HG03469 (cell line): ENCODE results near the gene SLC30A7.
"Not testable (repeated sequence)": the region's sequence is repeated elsewhere in the genome, so short reads cannot be mapped to it uniquely, and the experiment has no call there.

Experiments
- ATAC-seq: cut with Tn5 transposase; IDR thresholded peaks from one replicate; pipeline ENCODE4 v1.9.1; 2021; ENCODE audit warnings: mild to moderate bottlenecking, moderate library complexity, moderate number of reproducible peaks; ENCODE audit not compliant: unreplicated experiment

The SLC30A7 gene, protein sequence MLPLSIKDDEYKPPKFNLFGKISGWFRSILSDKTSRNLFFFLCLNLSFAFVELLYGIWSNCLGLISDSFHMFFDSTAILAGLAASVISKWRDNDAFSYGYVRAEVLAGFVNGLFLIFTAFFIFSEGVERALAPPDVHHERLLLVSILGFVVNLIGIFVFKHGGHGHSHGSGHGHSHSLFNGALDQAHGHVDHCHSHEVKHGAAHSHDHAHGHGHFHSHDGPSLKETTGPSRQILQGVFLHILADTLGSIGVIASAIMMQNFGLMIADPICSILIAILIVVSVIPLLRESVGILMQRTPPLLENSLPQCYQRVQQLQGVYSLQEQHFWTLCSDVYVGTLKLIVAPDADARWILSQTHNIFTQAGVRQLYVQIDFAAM

DNA sequence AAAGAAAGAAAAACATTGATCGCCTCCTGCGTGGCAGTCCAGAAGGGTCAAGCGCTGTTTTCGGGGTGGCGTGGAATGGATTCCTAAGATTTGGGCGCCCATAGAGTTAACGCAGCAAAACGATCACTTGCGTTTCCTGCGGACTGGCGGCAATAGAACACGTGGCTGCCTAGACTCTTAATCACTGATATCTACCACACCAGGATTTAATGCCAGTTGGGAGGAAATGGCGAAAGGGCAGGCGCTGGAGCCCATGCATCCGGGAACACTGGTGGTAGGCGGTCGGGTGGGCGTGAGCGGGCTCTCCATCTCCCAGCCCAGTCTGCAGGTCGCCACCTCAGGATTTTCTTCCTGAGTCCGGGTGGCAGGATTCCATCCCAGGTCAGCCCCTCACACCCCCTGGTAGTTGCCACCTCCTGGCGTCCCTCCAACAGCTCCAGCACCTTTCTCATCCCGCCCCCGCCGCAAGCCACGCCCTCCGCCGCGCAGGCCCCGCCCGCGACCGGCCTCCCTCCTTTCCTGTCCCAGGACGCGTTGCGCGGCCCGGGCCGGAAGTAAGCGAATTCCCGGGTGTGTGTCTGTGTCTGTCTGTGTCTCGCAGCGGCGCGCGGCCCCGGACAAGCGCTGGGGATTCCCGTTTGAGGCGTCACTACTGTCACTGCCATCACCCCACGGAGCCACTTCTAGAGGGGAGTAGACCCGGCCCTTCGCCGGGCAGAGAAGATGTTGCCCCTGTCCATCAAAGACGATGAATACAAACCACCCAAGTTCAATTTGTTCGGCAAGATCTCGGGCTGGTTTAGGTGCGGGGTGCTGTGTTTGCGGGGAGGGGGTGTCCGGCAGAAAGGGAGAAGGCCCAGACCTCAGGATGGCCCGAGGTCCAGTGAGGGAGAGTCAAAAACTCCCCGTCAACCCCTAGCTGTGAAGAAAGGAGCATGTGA, at the start of gene SLC30A7:
SLC30A7 (plus strand) TSS at position 551 of the 941 bp plus-strand sequence; CDS start at position 724, 173 bp downstream.
- peak; percentile 71 for ATAC-seq

GRCh38 chr1:100847361-100848082, 48.4 kb upstream of the SLC30A7 start:
- no peak for ATAC-seq

- no peak for ATAC-seq
Observed at GRCh38 chr1:100851726-100852125, 44.2 kb upstream of the SLC30A7 start.

DNA sequence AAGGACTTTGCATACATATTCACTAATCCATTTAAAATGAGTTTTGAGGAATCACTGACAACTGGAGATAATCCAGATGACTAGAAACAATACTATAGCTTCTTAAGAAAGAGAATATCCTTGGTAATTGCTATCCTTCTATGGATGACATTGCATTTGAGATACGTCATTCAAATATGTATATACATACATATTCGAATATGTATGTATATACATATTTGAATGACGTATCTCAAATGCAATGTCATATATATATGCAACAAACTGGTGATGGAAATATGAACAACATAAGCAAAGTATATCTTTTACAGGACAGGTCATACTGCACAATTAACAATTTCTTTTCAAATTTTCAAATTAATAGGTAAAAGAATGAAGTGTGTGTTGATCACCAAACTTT, 42.9 kb upstream of the SLC30A7 start:
- ATAC-seq = no peak

DNA sequence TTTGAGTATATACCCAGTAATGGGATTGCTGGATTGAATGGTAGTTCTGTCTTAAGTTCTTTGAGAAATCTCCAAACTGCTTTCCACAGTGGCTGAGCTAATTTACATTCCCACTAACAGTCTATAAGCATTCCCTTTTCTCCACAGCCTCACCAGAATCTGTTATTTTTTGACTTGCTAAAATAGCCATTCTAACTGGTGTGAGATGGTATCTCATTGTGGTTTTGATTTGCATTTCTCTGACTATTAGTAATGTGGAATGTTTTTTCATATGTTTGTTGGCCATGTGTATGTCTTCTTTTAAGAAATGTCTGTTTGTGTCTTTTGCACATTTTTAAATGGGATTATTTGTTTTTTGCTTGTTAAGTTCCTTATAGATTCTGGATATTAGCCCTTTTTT, 40.8 kb upstream of the SLC30A7 start:
- not testable (repeated sequence) for ATAC-seq

GRCh38 chr1:100860397-100860991, 35.4 kb upstream of the SLC30A7 start:
- ATAC-seq = no peak

- no peak for ATAC-seq
Observed at GRCh38 chr1:100861379-100861778, 34.5 kb upstream of the SLC30A7 start.

- ATAC-seq = no peak
Observed at GRCh38 chr1:100862591-100862990, 33.3 kb upstream of the SLC30A7 start.

GRCh38 chr1:100866041-100866900, 29.6 kb upstream of the SLC30A7 start:
- ATAC-seq = no peak

GRCh38 chr1:100866901-100867206, 29.0 kb upstream of the SLC30A7 start:
- ATAC-seq = no peak

DNA sequence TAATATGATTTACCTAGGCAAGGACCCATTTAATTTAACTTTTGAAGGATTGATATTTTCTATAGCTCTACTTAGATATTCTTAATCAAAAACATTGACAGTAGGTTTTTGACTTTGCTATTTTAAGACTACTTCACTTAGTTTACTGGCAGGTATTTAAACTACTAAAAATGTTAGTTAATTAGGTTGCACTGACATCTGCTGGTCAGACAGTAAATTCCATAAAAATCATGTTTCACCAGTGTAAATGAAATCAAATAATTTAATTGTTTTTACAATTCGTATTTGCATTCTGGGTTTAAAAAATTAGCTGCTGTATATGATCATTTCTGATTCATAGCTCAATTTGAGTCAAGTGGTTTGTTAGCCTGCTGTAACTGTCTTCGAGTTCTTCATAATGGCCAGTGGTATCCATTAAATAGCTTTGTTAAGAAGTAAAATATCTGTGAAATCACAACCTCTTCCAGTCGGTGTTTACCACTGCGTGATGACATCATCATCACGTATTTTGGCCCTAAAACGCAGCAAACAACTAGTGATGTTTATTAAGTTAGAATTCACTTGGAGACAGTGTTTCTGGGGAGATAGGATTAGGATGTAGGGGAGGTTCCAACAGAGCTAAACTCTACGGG, 27.4 kb upstream of the SLC30A7 start:
- ATAC-seq = no peak

DNA sequence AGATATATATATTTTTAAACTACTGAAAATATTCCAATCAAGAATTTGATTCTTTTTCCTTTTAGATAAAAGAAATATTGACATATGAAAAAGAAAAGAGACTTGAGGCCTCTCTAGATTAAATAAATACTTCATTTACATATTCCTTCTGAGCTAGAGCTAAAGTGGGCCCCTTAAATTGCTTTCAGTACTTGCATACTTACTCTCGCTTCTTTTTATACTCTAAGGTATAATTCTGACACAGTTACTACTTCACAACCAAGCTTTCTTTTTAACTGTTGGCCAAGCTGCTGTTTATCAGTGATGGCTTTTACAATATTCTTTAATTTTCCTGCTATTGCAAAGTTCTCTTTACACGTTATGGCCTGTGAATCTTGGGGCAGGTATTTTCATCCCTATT, 25.9 kb upstream of the SLC30A7 start:
- no peak for ATAC-seq

GRCh38 chr1:100874433-100874832, 21.5 kb upstream of the SLC30A7 start:
- no peak for ATAC-seq

DNA sequence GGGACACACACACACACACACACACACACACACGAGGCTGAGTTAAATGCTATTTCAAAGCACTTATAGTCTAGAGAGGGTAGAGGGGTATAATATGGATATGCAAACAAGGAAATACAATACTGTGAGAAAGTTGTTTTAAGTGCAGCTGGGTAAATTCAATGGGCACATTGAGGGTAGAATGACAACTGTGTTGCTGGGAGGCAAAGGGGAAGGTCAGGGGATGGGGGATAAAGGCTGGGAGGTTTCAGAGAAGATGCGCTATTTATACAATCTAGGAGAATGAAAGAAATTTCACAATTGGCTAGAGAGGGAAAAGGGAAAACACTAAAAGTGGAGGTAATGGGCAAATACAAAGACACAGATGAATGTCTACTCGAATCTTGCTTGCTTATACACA, 20.7 kb upstream of the SLC30A7 start:
- ATAC-seq = no peak

DNA sequence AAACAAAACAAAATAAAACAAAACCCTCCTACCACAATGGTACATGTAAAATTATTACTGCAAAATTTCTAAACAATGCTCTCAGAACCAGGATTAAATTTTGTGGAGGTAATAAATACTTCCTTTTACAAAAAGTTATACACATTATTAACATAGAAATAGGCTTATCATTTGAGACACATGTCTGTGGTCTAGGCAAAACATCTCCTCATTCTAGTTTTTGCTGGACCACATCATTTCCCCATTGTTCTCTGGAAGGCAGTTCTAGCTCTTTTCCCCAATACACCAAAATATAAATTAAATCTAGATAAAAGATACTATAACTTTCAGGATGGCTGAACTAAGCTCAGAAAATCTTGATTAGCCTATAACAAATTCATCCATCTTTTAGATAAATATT, 19.6 kb upstream of the SLC30A7 start:
- no peak for ATAC-seq

DNA sequence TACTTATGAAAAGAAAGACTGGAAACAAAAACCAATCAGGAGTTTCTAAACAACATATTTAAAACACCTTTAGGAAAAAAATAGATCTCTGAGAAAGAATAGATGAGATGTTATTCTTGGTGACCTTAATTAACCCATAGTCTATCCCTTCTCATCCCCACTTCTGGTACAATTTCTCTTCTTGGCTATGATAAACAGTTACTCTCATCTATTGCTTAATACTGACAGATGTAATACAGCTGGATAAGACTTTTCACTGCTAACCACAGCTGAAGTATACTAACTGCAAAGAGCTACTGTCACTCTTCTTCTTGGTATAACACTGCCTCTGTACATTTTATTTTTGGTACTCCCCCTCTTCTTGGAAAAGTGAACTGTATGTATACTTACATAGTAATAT, 16.5 kb upstream of the SLC30A7 start:
- no peak for ATAC-seq

DNA sequence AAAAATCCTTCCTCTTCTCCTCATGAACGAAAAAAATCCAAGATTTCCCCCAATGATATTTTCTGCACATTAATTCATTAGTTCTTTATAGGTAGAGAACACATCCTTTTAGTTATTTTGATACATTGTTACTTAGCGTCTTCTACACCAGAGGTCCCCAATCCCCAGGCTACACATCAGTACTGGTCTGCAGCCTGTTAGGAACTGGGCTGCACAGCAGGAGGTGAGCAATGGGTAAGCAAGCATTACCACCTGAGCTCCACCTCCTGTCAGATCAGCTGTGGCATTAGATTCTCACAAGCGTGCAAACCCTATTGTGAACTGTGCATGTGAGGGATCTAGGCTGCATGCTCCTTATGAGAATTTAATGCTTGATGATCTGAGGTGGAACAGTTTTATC, 14.2 kb upstream of the SLC30A7 start:
- ATAC-seq = no peak

- ATAC-seq = no peak
Observed at GRCh38 chr1:100882698-100883097, 13.2 kb upstream of the SLC30A7 start.

DNA sequence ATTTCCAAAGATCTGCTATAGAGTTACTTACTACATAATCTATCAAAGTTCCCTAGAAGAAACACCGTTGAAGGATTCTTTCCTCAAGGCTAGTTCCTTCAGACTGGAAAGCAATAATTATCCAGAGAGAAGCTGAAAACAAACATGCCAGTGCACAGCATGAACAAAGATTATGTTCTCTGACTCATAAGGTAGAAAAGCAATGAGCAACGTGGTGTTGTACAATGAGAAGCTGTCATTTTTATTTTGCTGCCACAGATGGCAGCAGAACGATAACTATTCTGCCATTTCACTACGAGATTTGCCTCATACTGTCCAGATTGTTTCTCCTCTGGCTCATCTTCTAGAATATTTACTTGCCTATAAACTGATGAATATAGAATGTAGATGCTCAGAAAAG, 11.9 kb upstream of the SLC30A7 start:
- no peak for ATAC-seq

GRCh38 chr1:100889007-100889406, 6.9 kb upstream of the SLC30A7 start:
- not testable (repeated sequence) for ATAC-seq
